Sciatic nerve (tissue), 2 donors: ENCODE data around the gene PRELID3B. TPM values are rescaled to one million over a fixed set of nuclear protein-coding genes. Genes with fewer than 3 reads are reported as not detected.
"Not testable (repeated sequence)": the region's sequence is repeated elsewhere in the genome, so short reads cannot be mapped to it uniquely, and the experiment has no call there.

ENCODE experiments used
- ATAC-seq: fragments of 200-7000 bp; cut with Tn5 transposase; one replicate; pipeline ENCODE4 v1.9.1; 2020; ENCODE audit warnings: mild to moderate bottlenecking, moderate library complexity
- DNase-seq: peaks from one replicate; pipeline ENCODE4 v3.0.0-alpha.2; 2020; ENCODE audit warnings: low spot score
- intact Hi-C: fragments of 100-400 bp; cut with DNase I; formaldehyde crosslinking; loops from one replicate; pipeline ENCODE4 v1.14.2; 2022
- total RNA-seq: library from RNA; stranded (reverse); fragmentation: NEBNext Ultra II Directional; extraction: Animal tissue kit (Norgen Biotek cat#: 25700); gene quantifications from one replicate; pipeline ENCODE4 v1.2.1, GENCODE V29; 2021
- donor health status: DM: no; HTN: no; CAD: no.
- donor health status: DM: no; HTN: no; CAD: no.

PRELID3B gene
- total RNA-seq, 1 donor from 2014 or later, result 30.5 TPM

GRCh38 chr20:59055302-59055701 lies 12.7 kb upstream of the PRELID3B start:
- DNase-seq (no peak), ATAC-seq (no peak)
- intact Hi-C loops, result no loop called here

GRCh38 chr20:59051666-59052185 lies 9.1 kb upstream of the PRELID3B start:
- intact Hi-C loops, result no loop called here
- ATAC-seq (no peak), DNase-seq (no peak)

GRCh38 chr20:59050437-59050836 lies 7.9 kb upstream of the PRELID3B start:
- DNase-seq (no peak), ATAC-seq (no peak)
- intact Hi-C loops, result no loop called here

- no peak for ATAC-seq
- no peak for DNase-seq
- intact Hi-C loops, result no loop called here
These were observed 6.1 kb upstream of the PRELID3B start for GRCh38 chr20:59048681-59049030.

GRCh38 chr20:59047938-59048680 lies 5.5 kb upstream of the PRELID3B start:
- ATAC-seq (no peak), DNase-seq (no peak)
- intact Hi-C loops, result no loop called here

- no peak for DNase-seq
- ATAC-seq, result no peak
- intact Hi-C loops, result no loop called here
These were observed 4.3 kb upstream of the PRELID3B start for GRCh38 chr20:59046862-59047261.

GRCh38 chr20:59044796-59045195 lies 2.2 kb upstream of the PRELID3B start:
- ATAC-seq, result no peak
- no peak for DNase-seq
- intact Hi-C loops, result no loop called here

- DNase-seq (no peak), ATAC-seq (no peak)
- intact Hi-C loops, result no loop called here
These were observed 1.7 kb upstream of the PRELID3B start for GRCh38 chr20:59044295-59044694.

- ATAC-seq, result no peak
- intact Hi-C loops, result no loop called here
- DNase-seq, result no peak
These were observed 1.1 kb upstream of the PRELID3B start for GRCh38 chr20:59043698-59044097.

- intact Hi-C loops, result no loop called here
- ATAC-seq, result peak; percentile 98
- DNase-seq, result peak; percentile 95
These were observed 428 bp upstream of the PRELID3B start for GRCh38 chr20:59042796-59043631.

GRCh38 chr20:59041487-59041886 lies 1.1 kb downstream of the PRELID3B start:
- intact Hi-C loops, ATAC-seq, DNase-seq: not testable (repeated sequence)

GRCh38 chr20:59040667-59041066 lies 1.9 kb downstream of the PRELID3B start:
- DNase-seq (no peak), ATAC-seq (no peak)
- intact Hi-C loops, result no loop called here

- intact Hi-C loops, result no loop called here
- DNase-seq (no peak), ATAC-seq (no peak)
These were observed 3.4 kb downstream of the PRELID3B start for GRCh38 chr20:59039233-59039632.

GRCh38 chr20:59037386-59037785 lies 5.2 kb downstream of the PRELID3B start:
- no peak for ATAC-seq
- intact Hi-C loops, result no loop called here
- DNase-seq, result no peak

- intact Hi-C loops, result no loop called here
- DNase-seq, result no peak
- ATAC-seq, result no peak
These were observed 7.2 kb downstream of the PRELID3B start for GRCh38 chr20:59035381-59035780.

- ATAC-seq, result no peak
- intact Hi-C loops, result no loop called here
- no peak for DNase-seq
These were observed 8.9 kb downstream of the PRELID3B start for GRCh38 chr20:59033616-59034165.

GRCh38 chr20:59033093-59033492 lies 9.5 kb downstream of the PRELID3B start:
- intact Hi-C loops, result no loop called here
- DNase-seq, result no peak
- ATAC-seq, result no peak

GRCh38 chr20:59032713-59033059 lies 9.9 kb downstream of the PRELID3B start:
- intact Hi-C loops, result no loop called here
- DNase-seq (no peak), ATAC-seq (no peak)

- DNase-seq (peak; percentile 97), ATAC-seq (peak; percentile 100)
- intact Hi-C loops, result no loop called here
These were observed 10.4 kb downstream of the PRELID3B start, which contains the start of gene ATP5F1E for GRCh38 chr20:59032023-59032712. ATP5F1E (minus strand) TSS chr20:59032335; CDS start chr20:59032251, 84 bp downstream.
